NCI-H2171 treated with DMSO at 0.1 percent for 48 hours (cell line): Measurements from ENCODE around the gene PGK1.
"Not testable (repeated sequence)": the region's sequence is repeated elsewhere in the genome, so short reads cannot be mapped to it uniquely, and the experiment has no call there.

Experiments
- DNase-seq: peaks from one replicate; lab custom pipeline; 2025; lab: John Stamatoyannopoulos, UW

Gene PGK1

GRCh38 chrX:78116365-78116764 lies 12.3 kb downstream of the PGK1 start:
- no peak for DNase-seq

- no peak for DNase-seq
Measured at GRCh38 chrX:78116766-78117165, 12.7 kb downstream of the PGK1 start.

- DNase-seq, result no peak
Measured at GRCh38 chrX:78118628-78119027, 14.6 kb downstream of the PGK1 start.

GRCh38 chrX:78119521-78120227 lies 15.6 kb downstream of the PGK1 start:
- peak; percentile 5 for DNase-seq

GRCh38 chrX:78123190-78123589 lies 19.1 kb downstream of the PGK1 start:
- DNase-seq, result no peak

- DNase-seq, result peak; percentile 2
Measured at GRCh38 chrX:78124307-78124706, 20.3 kb downstream of the PGK1 start.

GRCh38 chrX:78125148-78125547 lies 21.1 kb downstream of the PGK1 start:
- no peak for DNase-seq

GRCh38 chrX:78125781-78126180 lies 21.7 kb downstream of the PGK1 start:
- DNase-seq, result not testable (repeated sequence)

GRCh38 chrX:78129714-78130113 lies 25.7 kb downstream of the PGK1 start:
- no peak for DNase-seq

GRCh38 chrX:78130396-78130795 lies 26.3 kb downstream of the PGK1 start:
- DNase-seq, result no peak

GRCh38 chrX:78131117-78131516 lies 27.1 kb downstream of the PGK1 start:
- no peak for DNase-seq

- DNase-seq, result no peak
Measured at GRCh38 chrX:78133238-78133960, 29.4 kb downstream of the PGK1 start.

GRCh38 chrX:78139160-78140123 lies 35.4 kb downstream of the PGK1 start, which contains the start of gene TAF9B:
Gene TAF9B (minus strand): TSS chrX:78139650. CDS start chrX:78139611, 39 bp downstream.
- DNase-seq, result peak; percentile 80

GRCh38 chrX:78140206-78140605 lies 36.2 kb downstream of the PGK1 start:
- DNase-seq, result no peak

GRCh38 chrX:78147002-78147540 lies 43.0 kb downstream of the PGK1 start:
- not testable (repeated sequence) for DNase-seq

- not testable (repeated sequence) for DNase-seq
Measured at GRCh38 chrX:78157373-78157772, 53.3 kb downstream of the PGK1 start.

- DNase-seq, result not testable (repeated sequence)
Measured at GRCh38 chrX:78157846-78158245, 53.8 kb downstream of the PGK1 start.

GRCh38 chrX:78160711-78161110 lies 56.7 kb downstream of the PGK1 start:
- not testable (repeated sequence) for DNase-seq

- not testable (repeated sequence) for DNase-seq
Measured at GRCh38 chrX:78163175-78163574, 59.1 kb downstream of the PGK1 start.

GRCh38 chrX:78165425-78165824 lies 61.4 kb downstream of the PGK1 start:
- DNase-seq, result no peak

GRCh38 chrX:78168065-78168464 lies 64.0 kb downstream of the PGK1 start:
- DNase-seq, result no peak
